ENCODE results near the gene CUEDC1.

Gene CUEDC1

GRCh38 chr17:57957120-57957850 is 2.1 kb upstream of the CUEDC1 start:
- DNase-seq (ENCODE audit: low spot score) = no peak

DNA sequence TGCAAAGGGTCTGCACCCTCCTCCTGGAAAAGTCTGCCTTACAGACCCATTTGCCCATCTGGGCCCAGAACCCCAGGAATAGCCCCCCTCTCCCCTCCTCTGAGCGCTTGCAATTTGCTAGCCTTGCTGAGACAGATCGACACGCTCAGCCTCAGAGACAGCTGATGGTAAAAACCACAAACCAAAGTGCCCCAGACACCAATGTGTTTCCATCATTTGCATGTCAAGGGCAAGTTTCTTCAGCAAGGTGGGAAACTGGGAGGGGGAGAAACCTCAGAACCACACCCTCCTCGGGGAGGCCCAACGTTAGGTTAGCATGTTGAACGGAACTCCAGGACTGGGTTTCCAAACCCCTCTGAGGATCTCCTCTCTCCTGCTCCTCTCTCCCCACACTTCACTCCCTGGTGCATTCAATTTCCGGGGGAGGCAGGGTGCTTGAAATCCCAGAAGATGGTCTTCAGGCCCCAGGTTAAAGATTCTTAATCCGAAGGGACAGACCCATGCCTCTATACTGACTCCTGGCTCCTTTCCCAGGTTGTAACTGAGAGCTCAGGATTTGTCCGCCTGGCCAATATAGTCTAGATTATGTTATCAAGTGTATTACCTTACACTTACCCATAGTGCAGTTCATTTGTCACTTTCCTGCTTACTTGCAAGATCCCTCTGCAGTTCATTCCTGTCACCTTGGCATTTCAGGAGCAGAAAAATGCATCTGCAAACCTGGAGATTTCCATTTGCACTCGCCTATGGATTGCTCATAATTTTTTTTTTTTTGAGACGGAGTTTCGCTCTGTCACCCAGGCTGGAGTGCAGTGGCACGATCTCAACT is 1.3 kb upstream of the CUEDC1 start:
- DNase-seq (ENCODE audit: low spot score) = no peak

DNA sequence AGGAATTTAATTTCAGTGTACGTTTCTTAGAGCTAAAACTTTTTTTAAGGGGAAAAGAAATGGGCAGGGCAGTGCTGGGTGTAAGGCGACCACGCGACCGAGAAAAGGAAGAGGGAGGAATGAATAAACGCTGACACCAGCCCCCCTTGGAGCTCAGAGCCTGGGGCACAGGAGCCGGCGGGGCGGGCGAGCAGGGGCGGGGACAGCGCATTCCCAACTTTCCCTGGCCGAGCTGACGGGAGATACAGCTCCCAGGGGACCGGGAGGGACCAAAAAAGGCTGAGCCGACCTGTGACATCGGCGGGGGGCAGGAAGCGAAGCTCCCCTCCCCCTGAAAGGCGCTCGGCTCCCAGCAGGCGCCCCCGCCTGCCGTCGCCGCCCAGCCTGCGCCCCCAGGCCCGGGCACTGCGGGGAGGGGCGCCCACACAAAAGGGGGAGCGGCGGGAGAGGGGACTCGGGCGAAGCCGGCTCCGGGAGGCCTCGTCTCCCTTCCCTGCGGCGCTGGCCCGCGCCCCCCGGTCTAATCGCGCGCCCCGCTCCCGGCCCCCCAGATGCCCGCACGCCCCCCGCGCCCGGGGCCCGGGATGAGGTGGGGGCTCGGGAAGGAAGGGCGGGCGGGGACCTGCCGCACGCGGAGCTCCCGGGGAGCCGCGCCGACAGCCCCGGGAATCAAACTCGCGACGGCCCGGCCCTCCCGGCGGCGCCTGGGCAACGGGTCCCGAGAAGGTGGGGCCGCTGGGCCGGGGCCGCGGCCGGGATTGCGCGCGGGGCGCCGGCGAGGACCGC is 622 bp downstream of the CUEDC1 start:
- no peak for DNase-seq (ENCODE audit: low spot score)

DNA sequence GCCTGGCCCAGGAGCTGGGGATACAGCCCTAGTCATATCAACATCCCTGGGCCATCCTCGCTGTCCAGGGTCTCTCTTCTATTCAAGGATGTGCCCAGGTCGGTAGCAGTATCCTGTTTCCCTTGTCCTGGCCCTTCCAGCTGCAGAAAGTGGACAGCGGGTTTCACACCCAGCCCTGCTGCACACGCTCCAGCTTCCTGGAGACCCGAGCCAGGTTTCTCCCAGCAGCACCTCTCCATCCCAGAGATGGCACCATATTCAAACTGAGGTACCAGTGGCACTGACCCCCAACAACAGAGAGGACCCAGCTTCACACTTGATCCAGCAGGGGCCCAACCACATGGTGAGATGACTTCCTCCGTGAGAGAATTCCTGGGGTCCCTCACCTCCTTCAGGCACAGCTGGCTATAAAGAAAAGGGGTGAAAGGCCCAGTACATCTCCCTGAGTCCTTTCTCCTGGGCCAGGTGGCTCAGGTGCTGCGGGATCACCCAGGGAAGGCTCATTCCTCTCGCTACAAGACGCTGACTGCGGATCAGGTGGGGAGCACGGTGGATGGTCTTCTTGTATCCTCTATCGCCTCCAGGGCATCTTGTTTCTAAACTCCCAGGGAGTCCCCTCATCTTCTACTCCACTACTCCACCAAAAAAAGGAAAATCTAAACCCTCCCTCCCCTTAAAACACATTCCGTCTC is 1.4 kb downstream of the CUEDC1 start:
- no peak for DNase-seq (ENCODE audit: low spot score)

DNA sequence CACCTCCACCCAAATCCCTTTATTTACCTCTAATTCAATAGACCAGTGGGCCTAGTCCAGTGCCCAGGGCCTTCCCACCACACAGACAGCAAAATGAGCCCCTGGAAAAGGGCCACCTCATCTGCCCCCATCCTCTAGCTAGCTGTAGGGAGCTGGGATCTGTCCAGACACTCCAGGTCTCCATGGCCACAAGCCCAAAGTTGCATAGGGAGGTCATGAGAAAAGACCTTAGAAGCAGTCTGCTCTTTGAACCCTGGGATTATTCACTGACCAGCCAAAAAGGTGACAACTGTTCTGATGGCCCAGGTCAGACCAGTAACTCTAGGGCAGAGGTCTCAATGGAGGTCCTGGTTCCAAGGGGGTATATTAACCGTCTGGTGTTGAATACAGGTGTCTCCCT is 2.0 kb downstream of the CUEDC1 start:
- DNase-seq (ENCODE audit: low spot score) = no peak

DNA sequence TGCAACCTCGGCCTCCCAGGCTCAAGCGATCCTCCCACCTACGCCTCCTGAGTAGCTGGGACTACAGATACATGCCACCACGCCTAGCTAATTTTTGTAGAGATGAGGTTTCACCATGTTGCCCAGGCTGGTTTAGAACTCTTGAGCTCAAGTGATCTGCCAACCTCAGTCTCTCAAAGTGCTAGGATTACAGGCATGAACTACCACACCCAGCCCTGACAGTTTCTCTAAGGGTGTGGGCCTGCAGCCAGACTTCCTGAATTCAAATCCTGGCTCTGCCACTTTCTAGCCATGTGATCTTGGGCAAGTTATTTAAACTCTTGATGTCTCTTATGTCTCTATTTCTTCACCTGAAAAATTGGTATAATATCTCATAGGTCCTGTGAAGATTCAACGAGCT is 5.6 kb downstream of the CUEDC1 start:
- no peak for DNase-seq (ENCODE audit: low spot score)

DNA sequence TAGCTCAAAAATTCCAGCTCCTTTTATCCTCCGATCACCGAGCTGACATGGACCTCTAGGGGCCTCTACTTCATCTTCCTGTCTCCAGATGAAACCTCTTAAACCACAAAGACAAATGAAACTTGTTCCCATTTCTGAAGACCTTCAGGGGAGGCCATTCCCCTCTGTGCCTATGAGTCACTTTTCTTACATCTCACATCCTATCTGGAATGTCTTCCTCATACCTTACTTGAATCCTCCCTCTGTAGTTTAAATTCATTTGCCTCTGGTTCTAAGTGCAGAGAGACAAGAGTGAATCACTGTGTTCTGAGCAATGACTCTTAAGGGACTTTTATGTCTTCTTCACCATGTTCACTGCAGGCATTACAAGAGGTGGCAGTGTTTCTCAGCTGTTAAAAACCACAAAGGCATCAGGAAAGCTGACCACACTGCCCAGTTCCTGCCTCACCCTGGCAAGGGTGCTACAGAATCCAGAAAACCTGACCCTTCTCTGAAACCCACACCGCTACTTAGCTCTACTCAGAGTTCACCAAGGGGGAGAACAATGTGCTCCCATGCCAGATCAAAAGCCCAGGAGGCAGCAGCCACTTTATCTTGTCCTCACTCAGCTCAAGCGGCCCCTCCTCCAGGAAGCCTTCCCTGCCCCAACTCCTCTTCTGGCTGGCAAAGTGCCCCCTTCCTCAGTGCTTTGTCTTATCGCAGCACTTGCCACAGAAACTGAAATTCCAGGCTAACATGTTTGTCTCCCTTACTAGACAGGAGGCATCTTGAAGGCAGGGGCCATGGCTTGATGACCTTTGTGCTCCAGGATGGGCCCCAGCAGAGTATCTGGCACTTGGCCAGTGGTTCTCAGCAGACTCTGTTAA is 6.4 kb downstream of the CUEDC1 start:
- no peak for DNase-seq (ENCODE audit: low spot score)

DNA sequence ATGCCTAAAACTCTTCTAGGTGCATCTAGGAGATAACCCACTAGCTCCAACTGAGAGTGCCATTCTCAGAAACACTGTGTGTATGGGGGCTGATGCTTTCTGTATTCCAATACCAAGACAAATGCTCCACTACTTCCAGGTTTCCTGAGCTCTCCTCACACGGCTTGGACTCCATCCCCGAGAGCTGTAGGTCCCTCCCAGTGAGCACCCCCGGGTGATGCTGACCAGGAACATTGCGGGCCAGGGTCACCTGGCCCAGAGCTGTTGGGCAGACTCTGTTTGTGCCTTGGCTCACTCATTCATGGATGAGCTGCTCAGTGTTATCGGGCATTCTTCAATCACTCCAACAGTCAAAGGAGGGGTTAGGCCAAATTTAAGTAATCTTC is 7.0 kb downstream of the CUEDC1 start:
- DNase-seq (ENCODE audit: low spot score) = no peak

DNA sequence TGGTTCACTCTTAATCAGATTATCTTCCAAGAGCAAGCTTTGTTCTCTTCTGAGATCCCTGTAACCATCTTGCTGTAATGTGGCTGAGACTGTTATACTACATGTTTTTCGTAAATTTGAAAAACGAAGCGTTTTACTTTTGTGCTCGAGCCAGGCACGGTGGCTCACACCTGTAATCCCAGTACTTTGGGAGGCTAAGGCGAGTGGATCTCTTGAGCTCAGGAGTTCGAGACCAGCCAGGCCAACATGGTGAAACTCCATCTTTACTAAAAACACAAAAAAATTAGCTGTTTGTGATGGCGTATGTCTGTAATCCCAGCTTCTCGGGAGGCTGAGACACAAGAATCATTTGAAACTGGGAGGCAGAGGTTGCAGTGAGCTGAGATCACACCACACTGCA is 7.8 kb downstream of the CUEDC1 start:
- DNase-seq (ENCODE audit: low spot score) = no peak

DNA sequence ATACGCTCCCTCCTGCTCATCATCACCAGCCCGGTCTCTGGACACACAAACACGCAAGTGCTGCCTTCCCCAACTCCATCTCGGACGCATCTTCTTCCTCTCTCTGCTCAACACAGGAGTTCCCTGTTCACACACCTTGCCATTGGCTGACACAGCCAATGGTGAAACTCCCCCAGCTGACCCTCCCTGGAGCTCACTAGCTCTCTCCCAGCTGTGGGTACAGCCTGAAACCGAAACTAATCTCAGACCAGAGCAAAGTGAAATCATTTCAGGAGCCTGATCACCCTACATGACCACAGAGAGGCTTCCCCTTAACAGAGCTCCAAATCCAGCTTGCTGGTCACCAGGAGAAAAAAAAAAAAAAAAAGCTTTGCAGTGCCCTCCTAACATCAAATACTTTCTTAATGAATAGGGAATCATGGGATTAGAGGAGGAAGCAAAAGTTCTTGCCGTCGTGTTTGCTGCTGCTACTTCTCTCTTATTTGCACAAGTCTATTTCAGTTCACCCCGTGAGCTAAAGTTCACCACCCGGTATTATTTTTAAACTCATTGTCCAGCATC is 8.3 kb downstream of the CUEDC1 start:
- no peak for DNase-seq (ENCODE audit: low spot score)

DNA sequence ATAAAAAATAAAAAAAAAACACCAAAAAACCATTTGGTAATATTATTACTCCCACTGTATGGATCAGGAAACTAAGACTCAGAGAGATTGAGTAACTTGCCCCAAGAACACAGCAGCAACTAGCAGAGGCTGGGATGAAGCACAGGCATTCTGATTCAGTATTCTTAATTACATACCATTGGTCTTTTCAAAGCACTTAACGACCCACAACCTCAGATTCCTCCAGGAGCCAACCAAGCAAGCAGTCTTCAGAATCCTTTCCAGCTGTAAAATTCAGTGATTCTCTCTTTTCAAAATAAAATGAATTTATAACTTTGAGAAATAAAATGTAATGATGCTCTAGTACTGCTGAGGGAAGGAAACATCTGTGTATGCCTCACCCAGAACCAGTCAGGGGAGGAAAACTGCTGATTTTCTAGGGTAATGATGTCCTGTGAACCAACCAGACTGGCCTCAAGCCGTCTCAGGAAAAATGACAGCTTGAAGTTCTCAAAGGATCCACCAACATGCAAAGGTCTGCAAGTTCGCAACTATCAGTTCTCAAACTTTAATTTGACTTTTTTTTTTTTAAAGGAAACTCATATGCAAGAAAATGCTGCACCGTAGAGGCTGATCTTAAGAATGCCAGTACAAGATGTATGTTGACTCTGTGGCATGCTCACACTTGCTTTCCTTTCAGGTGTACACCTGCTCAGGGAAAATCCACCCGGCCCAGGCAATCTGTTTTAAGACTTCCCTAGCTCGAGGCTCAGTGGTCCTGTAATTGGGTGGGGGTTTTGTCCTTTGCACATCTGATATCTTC is 9.0 kb downstream of the CUEDC1 start:
- DNase-seq (ENCODE audit: low spot score) = no peak

DNA sequence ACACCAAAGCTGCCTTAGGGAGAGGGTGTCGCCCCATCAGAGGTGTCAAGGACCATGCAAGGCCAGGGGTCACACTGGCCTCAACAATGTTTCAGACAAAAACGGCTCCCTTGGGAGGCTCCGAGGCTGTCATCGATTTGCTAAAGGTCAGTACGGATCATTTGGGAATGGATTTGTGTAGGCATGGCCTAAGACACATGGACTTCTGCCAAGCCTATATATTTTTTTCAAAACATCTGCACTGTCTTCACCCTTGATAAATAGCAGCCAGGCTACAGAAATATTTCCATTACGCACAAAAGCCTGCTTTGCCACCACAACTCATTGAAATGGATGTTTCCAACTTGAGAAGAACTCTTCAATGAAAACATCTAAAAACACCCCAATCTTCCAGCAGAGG is 10.3 kb downstream of the CUEDC1 start:
- no peak for DNase-seq (ENCODE audit: low spot score)

- no peak for DNase-seq (ENCODE audit: low spot score)
Measured at GRCh38 chr17:57943645-57944044, 11.6 kb downstream of the CUEDC1 start.

- DNase-seq (ENCODE audit: low spot score) = no peak
Measured at GRCh38 chr17:57943140-57943539, 12.1 kb downstream of the CUEDC1 start.

DNA sequence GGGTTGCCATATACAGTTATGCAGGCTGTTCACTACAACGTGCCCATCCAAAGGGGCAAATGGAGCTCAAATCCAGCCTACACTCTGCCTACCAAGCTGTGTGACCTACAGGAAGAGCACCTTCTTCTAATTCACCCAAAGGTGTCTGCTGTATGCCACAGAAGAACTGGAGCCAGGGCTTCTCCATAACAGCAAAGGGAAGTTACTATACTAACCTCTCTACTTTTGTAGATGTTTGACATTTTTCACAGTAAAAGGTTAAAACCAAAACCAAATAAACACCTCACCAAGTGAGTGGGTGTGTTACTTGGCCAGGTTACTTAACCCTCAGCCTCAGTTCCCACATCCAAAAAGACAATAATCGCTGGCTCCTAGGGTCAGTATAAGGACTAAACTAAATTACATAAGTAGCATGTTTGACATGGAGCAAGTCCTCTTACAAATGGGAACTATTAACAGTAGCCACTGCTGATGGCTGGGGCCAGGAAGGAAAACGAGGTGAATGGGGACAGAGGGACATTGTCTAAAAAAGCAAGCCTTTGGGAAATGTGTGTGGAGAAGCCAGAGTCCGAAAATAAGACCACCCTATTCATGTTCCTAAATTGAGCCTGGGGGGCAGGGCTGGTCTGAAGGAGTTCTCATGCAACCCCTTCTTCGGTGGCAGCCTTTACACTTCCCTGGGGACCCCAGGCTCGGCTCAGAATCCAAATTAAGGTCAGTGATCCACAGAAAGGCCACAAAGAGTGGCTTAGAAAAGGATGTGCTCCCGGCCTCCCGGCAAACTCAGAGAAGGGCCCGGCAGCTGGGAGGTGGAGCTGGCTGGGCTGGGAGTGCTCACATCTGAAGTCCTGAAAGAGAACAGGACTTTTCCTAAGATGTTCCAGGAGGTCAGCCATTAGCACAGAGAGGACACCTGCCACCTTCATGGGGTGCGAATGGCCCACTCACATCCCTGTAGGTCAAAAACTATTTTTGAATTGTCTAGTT is 13.5 kb downstream of the CUEDC1 start:
- DNase-seq (ENCODE audit: low spot score) = no peak

GRCh38 chr17:57940653-57941329 is 14.4 kb downstream of the CUEDC1 start:
- no peak for DNase-seq (ENCODE audit: low spot score)

- DNase-seq (ENCODE audit: low spot score) = no peak
Measured at GRCh38 chr17:57940231-57940630, 15.0 kb downstream of the CUEDC1 start.

DNA sequence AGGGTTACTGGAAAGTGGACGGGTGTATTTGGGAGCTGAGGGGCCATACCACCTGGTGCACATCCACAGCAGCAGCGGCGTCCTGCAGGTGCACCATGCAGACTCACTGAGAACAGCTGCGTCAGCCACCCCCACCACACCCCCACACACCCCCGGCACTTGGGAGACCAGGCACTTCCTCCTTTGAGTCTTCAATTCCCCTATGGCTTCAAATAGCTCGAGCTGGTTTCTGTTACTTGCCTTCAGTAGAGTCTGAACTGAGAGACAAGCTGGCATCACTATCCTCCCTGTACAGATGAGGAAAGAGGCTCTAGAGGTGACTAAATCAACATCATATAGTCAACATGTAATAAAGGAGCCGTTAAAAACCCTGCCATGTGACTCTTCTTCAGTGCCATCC is 15.4 kb downstream of the CUEDC1 start:
- no peak for DNase-seq (ENCODE audit: low spot score)

All from putamen (tissue), 1 donor.